Stimulated activated CD8-positive, alpha-beta memory T cell treated with anti-CD3 and anti-CD28 coated beads, Interleukin-7, amount 100 ng/mL, for 1 hour (primary cell): Measurements from ENCODE around the gene SMPX.

Experiments used
- DNase-seq, 2 donors: peaks; one replicate each; pipeline ENCODE4 v3.0.0-alpha.2; 2020; ENCODE audit warnings: low read depth in 2 of 2

Gene SMPX

GRCh38 chrX:21657318-21658151, 100.4 kb downstream of the SMPX start:
- DNase-seq: no peak

- DNase-seq: no peak
Measured at GRCh38 chrX:21656587-21657317, 101.2 kb downstream of the SMPX start.
